HG03354 (cell line): Measurements from ENCODE around the gene HAND2.
A peak's percentile ranks its signal among the peaks of the same experiment; 100 is the strongest.

Source experiments
- ATAC-seq: cut with Tn5 transposase; IDR thresholded peaks from one replicate; pipeline ENCODE4 v1.9.1; 2021; ENCODE audit warnings: mild to moderate bottlenecking; ENCODE audit not compliant: unreplicated experiment, poor library complexity, severe bottlenecking

HAND2 gene

GRCh38 chr4:173488074-173488473, 42.0 kb downstream of the HAND2 start:
- ATAC-seq, result no peak

DNA sequence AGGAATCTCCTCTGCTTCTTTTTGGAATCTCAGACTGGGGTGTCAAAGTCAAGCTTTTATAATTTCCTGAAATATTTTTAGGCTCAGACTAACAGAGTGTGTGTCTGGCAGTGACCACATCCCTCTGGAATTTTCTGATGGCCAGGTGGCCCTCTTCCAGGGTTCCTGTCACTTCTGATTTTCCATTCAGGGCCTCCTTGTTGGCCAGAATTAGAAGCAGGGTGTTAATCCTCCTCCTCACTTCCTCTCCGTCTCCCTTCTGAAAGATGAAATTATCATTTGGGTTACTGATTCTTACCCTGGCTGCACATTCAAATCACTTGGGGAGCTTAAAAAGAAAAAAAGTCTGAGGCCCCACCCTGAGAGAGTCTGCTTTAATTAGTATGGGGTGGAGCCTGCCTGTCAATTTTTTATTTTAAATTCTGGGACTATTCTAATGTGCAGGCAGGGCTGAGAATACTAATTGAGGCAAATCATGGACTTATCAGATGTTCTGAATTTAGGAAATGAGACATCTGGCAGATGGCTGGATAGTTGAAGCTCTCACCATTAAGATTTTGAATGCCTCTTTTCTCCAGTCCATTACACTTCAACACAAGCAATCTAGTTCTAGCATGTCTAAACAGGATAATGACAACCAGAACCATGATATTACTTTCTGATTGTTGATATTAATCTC, 43.2 kb downstream of the HAND2 start:
- ATAC-seq, result no peak

DNA sequence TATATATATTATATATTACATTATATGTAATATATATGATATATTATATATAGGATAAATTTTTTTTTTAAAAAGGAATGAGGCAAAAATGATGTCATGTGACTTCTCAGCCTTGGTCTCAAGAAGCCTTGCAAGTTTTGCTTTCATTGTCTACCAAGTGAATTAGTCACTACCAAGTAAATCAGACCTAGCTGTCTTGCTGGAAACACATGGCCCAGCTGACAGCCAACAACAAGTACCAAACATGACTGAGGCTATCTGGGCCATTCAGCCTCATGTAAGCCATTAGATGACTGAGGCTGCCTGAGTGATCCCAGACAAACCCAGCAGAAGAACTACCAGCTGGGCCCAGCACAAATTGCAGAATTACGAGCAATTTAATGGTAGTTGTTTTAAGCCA, 44.9 kb downstream of the HAND2 start:
- ATAC-seq, result peak; percentile 49

- no peak for ATAC-seq
Measured at GRCh38 chr4:173482330-173482931, 47.6 kb downstream of the HAND2 start.

- no peak for ATAC-seq
Measured at GRCh38 chr4:173478913-173479283, 51.1 kb downstream of the HAND2 start.

DNA sequence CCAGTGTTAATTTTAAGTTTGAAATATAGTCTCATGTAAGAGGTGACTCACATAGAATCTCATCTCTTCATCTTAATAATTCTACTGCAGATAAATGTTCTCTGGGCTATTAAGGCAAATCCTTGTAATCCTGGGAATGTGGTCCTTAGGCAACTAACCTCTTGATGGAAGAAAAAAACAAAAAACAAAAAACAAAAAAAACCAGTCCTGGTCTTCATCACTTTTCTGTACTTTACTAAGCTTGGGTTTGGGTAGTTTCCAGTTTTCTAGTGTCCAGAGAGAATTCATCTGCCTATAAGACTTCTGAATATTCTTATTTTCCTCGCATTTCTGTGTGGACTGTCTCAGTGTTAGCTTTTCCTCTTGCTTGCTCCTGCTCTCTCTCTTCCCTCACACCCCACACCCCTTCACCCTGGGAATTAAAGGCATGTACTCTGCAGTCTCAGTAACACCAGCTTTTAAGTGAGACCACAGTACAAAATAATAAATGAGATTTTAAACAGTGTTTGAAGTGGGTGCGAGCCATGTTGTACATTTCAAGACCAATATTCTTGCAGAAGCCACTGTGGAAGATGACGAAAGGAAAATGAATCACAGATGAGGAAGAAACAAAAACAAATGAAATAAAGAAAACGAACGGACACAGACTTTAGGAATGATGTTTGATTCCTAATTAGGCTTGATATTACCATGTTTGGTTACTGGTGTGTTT, 51.7 kb downstream of the HAND2 start:
- ATAC-seq, result no peak

DNA sequence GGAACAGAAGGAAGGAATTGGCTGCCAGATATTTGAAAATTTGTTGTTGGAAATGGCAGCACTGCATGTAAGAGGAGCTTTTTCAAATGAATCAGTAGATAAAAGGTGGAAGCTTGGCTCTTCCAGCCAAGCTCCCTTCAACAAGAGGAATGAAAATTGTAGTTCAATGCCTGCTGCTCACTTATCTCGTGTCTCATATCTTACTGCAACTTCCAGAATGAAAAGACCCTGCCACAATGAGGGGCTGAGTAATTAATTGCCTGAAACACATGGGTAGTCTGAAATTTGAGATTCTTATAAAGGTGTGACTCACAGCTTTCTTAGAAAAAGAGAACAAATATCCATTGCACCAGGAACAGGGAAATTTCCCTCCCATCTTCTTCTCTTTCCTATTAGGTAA, 53.0 kb downstream of the HAND2 start:
- no peak for ATAC-seq
